Activated T-helper 17 cell treated with anti-CD3 and anti-CD28 coated beads, Interleukin-2, amount 50 U/mL, for 72 hours (primary cell): ENCODE data around the gene RNF13. TPM values are rescaled to one million over a fixed set of nuclear protein-coding genes. Genes with fewer than 3 reads are reported as not detected.

ENCODE experiments used
- ATAC-seq: fragments of 150-1000 bp; cut with Tn5 transposase; replicated peaks from 2 replicates; pipeline ENCODE4 v1.10.0; 2021; ENCODE audit warnings: mild to moderate bottlenecking, moderate library complexity
- H3K27ac Mint-ChIP-seq: one replicate; pipeline ENCODE4 v1.8.0; 2022; ENCODE audit warnings: mixed read lengths
- H3K27me3 Mint-ChIP-seq: one replicate; pipeline ENCODE4 v1.8.0; 2022; ENCODE audit warnings: mixed read lengths
- H3K36me3 Mint-ChIP-seq: one replicate; pipeline ENCODE4 v1.8.0; 2022; ENCODE audit warnings: low read depth, mild to moderate bottlenecking, mixed read lengths
- H3K4me1 Mint-ChIP-seq: one replicate; pipeline ENCODE4 v1.8.0; 2022; ENCODE audit warnings: mixed read lengths
- H3K4me3 Mint-ChIP-seq: one replicate; pipeline ENCODE4 v1.8.0; 2022; ENCODE audit warnings: mild to moderate bottlenecking, mixed read lengths
- H3K9me3 Mint-ChIP-seq: one replicate; pipeline ENCODE4 v1.8.0; 2022; ENCODE audit warnings: mixed read lengths
- total RNA-seq, 2 donors: library from RNA; stranded (reverse); gene quantifications; one replicate each; pipeline ENCODE4 v1.2.3, GENCODE V29; 2022

Gene RNF13
- total RNA-seq, result 10 to 100 TPM; 35.3 to 38.6 TPM

DNA sequence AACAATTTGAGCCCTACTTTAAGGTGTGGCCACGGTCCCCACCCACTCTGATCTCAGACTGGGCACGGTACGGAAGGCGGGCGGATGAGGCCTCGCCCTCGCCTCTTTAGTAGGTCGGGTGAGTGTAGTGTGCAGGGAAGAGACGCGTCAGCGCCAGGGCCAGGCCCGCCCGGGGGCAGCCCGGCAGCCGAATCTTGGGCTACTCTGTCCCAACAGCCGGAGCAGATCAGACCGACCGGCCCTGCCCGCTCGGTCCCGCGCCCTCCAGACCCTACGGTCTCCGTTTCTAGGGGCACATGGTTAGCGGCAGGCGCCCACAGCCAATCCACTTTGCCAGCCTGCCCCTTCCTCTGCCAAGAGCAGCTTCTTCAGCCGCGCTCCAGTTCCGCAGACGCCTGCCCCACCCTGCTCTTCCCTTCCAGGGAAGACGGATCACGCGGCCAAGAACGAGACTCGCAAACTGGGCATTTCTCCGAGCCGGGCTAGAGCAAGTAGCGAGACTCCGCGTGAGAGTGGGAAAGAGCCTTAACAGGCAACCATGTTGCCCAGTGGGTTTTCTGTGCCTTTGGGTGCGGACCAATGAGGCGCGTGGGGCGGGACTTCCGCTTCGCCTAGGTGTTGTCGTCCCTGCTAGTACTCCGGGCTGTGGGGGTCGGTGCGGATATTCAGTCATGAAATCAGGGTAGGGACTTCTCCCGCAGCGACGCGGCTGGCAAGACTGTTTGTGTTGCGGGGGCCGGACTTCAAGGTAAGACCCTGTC, at the start of gene RNF13:
TSS of gene RNF13 (plus strand) at position 610 of the 761 bp plus-strand sequence. CDS start 32,812 bp downstream, outside the sequence.
- Mint-ChIP-seq H3K4me1 (peaks cover 29% of the 10 kb centered on the region), H3K27me3 (no peaks in the 10 kb centered on the region), H3K36me3 (peaks cover 5% of the 10 kb centered on the region), H3K4me3 (peak within 1 kb of the TSS; percentile 97), H3K27ac (peak within 1 kb of the TSS; percentile 99), H3K9me3 (no peaks in the 10 kb centered on the region)
- peak; percentile 93 for ATAC-seq

- peaks cover 12% of the 10 kb centered on the region for H3K27me3 Mint-ChIP-seq
- no peaks in the 10 kb centered on the region for H3K4me1 Mint-ChIP-seq
- H3K27ac Mint-ChIP-seq, result no peak overlapping the region
- ATAC-seq, result peak; percentile 21
- no peaks in the 10 kb centered on the region for H3K36me3 Mint-ChIP-seq
- no peaks in the 10 kb centered on the region for H3K9me3 Mint-ChIP-seq
- no peak overlapping the region for H3K4me3 Mint-ChIP-seq
Measured at GRCh38 chr3:149763565-149764195, 49.3 kb upstream of the RNF13 start.

DNA sequence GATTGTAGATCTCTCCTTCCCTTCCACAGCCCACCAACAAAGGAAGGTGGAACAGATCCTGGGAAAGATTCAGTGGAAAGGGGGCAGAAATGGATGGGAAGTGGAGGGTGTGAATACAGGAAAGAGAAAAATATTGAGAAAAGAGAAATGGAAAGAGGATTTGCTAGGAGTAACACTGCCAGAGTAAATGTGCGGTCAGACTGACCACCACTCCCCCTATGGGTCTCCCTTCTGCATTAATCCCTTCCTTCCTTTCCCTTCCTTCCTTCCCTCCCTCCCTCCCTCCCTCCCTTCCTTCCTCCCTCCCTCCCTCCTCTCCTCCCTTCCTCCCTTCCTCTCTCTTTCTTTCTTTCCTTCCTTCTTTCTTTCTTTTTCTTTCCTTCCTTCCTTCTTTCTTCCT, 48.7 kb upstream of the RNF13 start:
- no peaks in the 10 kb centered on the region for H3K4me1 Mint-ChIP-seq
- ATAC-seq, result no peak
- H3K27me3 Mint-ChIP-seq, result peaks cover 15% of the 10 kb centered on the region
- no peaks in the 10 kb centered on the region for H3K36me3 Mint-ChIP-seq
- H3K27ac Mint-ChIP-seq, result no peak overlapping the region
- no peak overlapping the region for H3K4me3 Mint-ChIP-seq
- H3K9me3 Mint-ChIP-seq, result no peaks in the 10 kb centered on the region

DNA sequence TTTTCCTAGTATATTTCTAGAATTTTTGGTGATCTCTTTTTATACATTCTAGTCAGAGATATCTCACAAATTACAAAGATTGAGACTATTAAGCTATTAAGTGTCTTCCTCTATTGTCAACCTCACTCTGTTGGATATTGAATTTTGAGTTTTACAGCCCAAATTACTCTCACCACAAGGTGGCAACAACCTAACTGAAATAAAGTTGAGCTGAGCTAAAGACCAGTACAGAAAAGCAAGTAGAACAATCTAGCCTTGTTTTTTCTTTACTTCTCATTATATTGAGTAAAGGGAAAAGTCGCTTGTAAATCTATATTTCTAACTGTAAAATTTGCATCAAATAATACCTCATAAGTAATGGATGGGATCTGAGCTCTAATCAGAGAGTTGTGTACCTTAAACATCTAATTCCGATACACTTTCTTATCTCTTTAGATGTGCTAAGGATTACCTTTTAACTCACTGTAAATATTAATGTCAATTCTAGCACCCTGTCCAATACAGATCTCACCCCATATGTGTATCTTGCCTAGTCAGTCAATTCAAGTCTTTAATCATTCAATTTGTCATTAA, 47.2 kb upstream of the RNF13 start:
- no peaks in the 10 kb centered on the region for H3K4me1 Mint-ChIP-seq
- no peak overlapping the region for H3K4me3 Mint-ChIP-seq

GRCh38 chr3:149767720-149768119, 45.3 kb upstream of the RNF13 start:
- Mint-ChIP-seq H3K4me3 (no peak overlapping the region), H3K27me3 (peaks cover 15% of the 10 kb centered on the region), H3K27ac (no peak overlapping the region), H3K36me3 (no peaks in the 10 kb centered on the region), H3K4me1 (no peaks in the 10 kb centered on the region), H3K9me3 (no peaks in the 10 kb centered on the region)
- ATAC-seq, result no peak

More for the DNA sequence above, 47.2 kb upstream of the RNF13 start:
- Mint-ChIP-seq H3K9me3 (no peaks in the 10 kb centered on the region), H3K27ac (no peak overlapping the region), H3K36me3 (no peaks in the 10 kb centered on the region), H3K27me3 (peaks cover 12% of the 10 kb centered on the region)
- no peak for ATAC-seq

DNA sequence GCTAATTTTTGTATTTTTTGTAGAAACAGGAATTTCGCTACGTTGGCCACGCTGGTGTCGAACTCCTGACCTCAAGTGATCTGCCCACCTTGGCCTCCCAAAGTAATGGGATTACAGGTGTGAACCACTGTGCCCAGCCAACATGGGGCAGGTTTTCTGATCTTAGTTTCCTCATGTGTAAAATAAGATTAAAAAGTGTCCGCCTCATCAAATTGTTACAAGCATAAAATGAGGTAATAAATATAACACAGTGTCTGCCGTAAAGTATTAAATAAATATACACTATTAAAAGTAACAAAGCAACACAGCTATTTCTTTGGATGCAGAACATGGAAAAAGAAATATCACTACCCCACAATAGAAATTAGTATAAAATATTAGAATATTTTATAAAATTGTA, 44.3 kb upstream of the RNF13 start:
- H3K4me3 Mint-ChIP-seq, result no peak overlapping the region
- H3K27me3 Mint-ChIP-seq, result peaks cover 15% of the 10 kb centered on the region
- H3K27ac Mint-ChIP-seq, result no peak overlapping the region
- no peak for ATAC-seq
- no peaks in the 10 kb centered on the region for H3K36me3 Mint-ChIP-seq
- no peaks in the 10 kb centered on the region for H3K4me1 Mint-ChIP-seq
- H3K9me3 Mint-ChIP-seq, result no peaks in the 10 kb centered on the region

- no peaks in the 10 kb centered on the region for H3K9me3 Mint-ChIP-seq
- no peak for ATAC-seq
- H3K4me1 Mint-ChIP-seq, result no peaks in the 10 kb centered on the region
- no peak overlapping the region for H3K27ac Mint-ChIP-seq
- H3K27me3 Mint-ChIP-seq, result peaks cover 15% of the 10 kb centered on the region
- H3K4me3 Mint-ChIP-seq, result no peak overlapping the region
- H3K36me3 Mint-ChIP-seq, result no peaks in the 10 kb centered on the region
Measured at GRCh38 chr3:149770246-149770645, 42.8 kb upstream of the RNF13 start.

DNA sequence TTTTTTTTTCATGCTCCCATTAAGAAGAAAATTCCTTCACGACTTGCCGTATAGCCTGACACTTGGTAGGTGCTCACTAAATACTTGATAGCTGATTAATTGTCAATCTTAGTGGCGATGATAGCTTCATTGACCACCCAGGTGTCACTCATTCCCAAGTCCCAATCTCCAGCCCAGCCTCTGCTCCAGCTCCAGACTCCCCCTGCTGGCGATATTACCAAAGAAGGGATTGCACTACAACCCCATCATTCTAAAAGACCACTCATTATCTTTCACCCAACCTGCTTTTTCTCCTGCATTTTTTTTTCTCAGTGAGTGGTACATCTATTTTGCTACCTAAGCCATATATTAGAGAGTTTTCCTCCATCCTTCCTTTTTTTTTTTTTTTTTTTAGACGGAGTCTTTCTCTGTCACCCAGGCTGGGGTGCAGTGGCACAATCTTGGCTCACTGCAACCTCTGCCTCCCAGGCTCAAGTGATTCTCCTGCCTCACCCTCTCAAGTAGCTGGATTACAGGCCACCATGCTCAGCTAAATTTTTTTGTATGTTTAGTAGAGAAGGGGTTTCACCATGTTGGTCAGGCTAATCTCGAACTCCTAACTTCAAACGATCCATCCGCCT, 41.3 kb upstream of the RNF13 start:
- Mint-ChIP-seq H3K4me3 (no peak overlapping the region), H3K36me3 (no peaks in the 10 kb centered on the region), H3K27me3 (peaks cover 11% of the 10 kb centered on the region), H3K9me3 (no peaks in the 10 kb centered on the region), H3K27ac (no peak overlapping the region), H3K4me1 (no peaks in the 10 kb centered on the region)
- peak; percentile 44 for ATAC-seq

- H3K4me3 Mint-ChIP-seq, result no peak overlapping the region
- H3K36me3 Mint-ChIP-seq, result no peaks in the 10 kb centered on the region
- H3K27me3 Mint-ChIP-seq, result peaks cover 10% of the 10 kb centered on the region
- no peak for ATAC-seq
- H3K27ac Mint-ChIP-seq, result no peak overlapping the region
- H3K4me1 Mint-ChIP-seq, result no peaks in the 10 kb centered on the region
- H3K9me3 Mint-ChIP-seq, result no peaks in the 10 kb centered on the region
Measured at GRCh38 chr3:149772861-149773260, 40.2 kb upstream of the RNF13 start.

GRCh38 chr3:149776170-149776569, 36.8 kb upstream of the RNF13 start:
- Mint-ChIP-seq H3K4me3 (no peak overlapping the region), H3K4me1 (no peaks in the 10 kb centered on the region), H3K9me3 (no peaks in the 10 kb centered on the region), H3K27ac (no peak overlapping the region), H3K36me3 (no peaks in the 10 kb centered on the region), H3K27me3 (peaks cover 10% of the 10 kb centered on the region)
- no peak for ATAC-seq

DNA sequence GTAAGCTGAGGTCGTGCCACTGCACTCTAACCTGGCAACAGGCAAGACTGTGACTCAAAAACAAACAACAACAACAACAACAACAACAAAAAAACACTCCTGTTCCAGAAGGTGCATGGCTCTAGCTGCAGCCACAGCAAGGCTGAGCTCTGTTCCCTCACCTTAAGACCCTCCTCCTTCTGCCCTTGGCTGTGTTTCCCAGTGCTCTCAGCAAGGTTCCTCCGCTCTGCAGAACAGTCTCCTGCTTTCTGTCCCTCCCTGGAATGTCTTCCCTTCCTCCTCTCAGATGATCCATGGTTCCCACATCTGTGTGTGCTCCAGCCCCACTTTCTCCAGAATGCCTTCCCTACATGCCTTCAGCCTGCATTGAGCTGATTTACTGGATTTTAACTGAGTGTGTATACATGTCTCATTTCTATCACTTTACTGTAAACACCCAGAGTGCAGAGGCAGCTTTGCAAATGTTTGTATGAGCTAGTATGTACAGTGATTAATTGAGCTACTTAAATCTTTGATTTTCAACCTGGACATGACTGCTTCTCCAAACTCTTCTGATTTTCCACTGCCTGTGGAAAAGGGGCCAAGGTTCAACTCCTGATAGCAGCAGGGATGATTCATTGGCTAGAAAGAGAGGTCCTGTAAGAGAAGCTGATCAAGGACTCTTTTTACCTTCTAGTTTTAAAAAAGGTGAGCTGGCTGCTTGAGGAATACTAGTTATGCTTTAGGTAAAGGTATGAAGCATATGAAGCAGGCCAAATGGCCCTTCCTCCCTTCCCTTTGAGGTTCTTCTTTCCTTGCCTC, 35.4 kb upstream of the RNF13 start:
- Mint-ChIP-seq H3K27me3 (peaks cover 7% of the 10 kb centered on the region), H3K4me3 (no peak overlapping the region), H3K27ac (no peak overlapping the region), H3K36me3 (no peaks in the 10 kb centered on the region), H3K4me1 (no peaks in the 10 kb centered on the region), H3K9me3 (no peaks in the 10 kb centered on the region)
- ATAC-seq, result no peak

- H3K9me3 Mint-ChIP-seq, result no peaks in the 10 kb centered on the region
- H3K4me1 Mint-ChIP-seq, result no peaks in the 10 kb centered on the region
- no peaks in the 10 kb centered on the region for H3K36me3 Mint-ChIP-seq
- no peak overlapping the region for H3K4me3 Mint-ChIP-seq
- H3K27me3 Mint-ChIP-seq, result peaks cover 7% of the 10 kb centered on the region
- no peak for ATAC-seq
- no peak overlapping the region for H3K27ac Mint-ChIP-seq
Measured at GRCh38 chr3:149781211-149781610, 31.8 kb upstream of the RNF13 start.

GRCh38 chr3:149781741-149782140, 31.3 kb upstream of the RNF13 start:
- Mint-ChIP-seq H3K36me3 (no peaks in the 10 kb centered on the region), H3K4me3 (no peak overlapping the region), H3K9me3 (no peaks in the 10 kb centered on the region), H3K27ac (no peak overlapping the region), H3K4me1 (no peaks in the 10 kb centered on the region), H3K27me3 (peaks cover 10% of the 10 kb centered on the region)
- ATAC-seq, result no peak

GRCh38 chr3:149783576-149783975, 29.4 kb upstream of the RNF13 start:
- no peaks in the 10 kb centered on the region for H3K9me3 Mint-ChIP-seq
- H3K36me3 Mint-ChIP-seq, result no peaks in the 10 kb centered on the region
- peaks cover 19% of the 10 kb centered on the region for H3K27me3 Mint-ChIP-seq
- no peak overlapping the region for H3K4me3 Mint-ChIP-seq
- ATAC-seq, result no peak
- no peak overlapping the region for H3K27ac Mint-ChIP-seq
- no peaks in the 10 kb centered on the region for H3K4me1 Mint-ChIP-seq
